HG03159 (cell line): ENCODE measurements around the gene VTCN1.

Experiments used
- ATAC-seq: cut with Tn5 transposase; IDR thresholded peaks from one replicate; pipeline ENCODE4 v1.9.1; 2021; ENCODE audit warnings: mild to moderate bottlenecking, moderate library complexity; ENCODE audit not compliant: unreplicated experiment

Gene VTCN1

DNA sequence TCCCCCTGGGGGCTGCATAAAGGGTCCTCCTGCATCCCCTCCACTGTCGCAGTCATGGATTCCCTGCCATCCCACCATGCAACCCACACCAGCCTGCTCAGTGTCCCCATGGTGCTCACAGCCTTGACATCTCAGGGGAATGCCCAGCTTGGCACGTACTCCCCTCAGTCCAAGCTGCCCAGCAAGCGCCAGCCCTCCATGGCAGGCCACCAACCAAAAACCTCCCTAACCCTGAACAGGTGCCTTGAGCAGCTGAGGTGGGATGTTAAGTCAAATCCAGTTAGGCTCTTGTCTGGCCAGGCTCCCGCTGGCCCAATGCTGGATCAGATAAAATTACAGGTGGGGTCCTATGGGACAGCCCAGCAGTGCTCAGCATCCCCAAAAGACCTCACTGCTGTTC is 341 bp downstream of the VTCN1 start:
- no peak for ATAC-seq

DNA sequence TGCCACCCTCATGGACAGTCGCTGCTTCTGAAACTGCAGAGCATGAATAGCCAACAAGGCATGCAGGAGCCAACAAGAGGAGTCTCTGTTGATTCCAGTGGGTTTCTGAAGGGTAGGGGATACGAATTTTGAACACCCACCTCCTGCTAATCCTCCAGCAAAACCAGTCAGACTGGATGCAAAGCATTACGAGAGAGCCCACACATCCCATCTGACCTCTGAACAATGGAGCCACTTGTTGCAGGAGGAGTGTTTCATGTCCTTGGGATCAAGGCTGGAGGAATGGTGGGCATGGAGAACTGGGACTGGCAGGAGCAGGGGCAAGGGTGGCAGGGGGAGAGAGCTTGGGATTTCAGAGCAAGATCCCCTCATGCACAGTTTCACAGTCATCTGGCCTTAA is 1.6 kb downstream of the VTCN1 start:
- no peak for ATAC-seq

DNA sequence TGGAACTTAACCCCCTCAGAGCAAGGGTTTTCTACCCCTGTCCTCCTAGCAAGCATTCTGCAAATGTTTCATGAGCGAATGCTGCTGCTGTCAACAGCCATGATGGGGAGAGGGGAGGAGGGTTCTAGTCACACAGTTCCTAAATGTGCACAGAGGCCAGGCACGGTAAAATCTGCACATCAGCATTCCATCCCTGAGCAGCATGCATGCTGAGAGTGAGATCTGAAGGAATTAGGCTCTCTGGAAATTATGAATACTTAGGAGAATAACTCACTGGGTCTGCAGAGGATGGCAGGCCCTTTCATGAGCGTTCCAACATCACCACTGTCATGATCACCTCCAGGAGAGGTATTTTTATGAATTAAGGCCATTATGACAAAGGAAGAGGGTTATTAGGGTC is 2.1 kb downstream of the VTCN1 start:
- no peak for ATAC-seq

DNA sequence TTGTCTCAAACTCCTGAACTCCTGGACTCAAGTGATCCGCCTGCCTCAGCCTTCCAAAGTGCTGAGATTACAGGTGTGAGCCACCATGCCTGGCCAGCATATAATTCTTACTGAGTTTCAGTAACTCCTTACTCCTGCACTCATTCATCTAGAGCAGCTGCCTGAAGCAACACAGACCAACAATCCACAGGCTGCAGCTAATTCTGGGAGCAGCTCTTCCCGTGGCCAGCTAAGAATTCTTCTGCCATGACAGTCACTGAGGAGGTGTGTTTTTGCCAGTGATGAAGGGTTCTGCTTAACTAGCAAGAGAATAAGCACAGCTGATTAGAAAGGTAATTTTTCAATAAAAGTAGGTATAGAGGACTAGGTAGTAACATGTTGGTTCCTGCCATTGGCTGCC is 5.4 kb downstream of the VTCN1 start:
- no peak for ATAC-seq

DNA sequence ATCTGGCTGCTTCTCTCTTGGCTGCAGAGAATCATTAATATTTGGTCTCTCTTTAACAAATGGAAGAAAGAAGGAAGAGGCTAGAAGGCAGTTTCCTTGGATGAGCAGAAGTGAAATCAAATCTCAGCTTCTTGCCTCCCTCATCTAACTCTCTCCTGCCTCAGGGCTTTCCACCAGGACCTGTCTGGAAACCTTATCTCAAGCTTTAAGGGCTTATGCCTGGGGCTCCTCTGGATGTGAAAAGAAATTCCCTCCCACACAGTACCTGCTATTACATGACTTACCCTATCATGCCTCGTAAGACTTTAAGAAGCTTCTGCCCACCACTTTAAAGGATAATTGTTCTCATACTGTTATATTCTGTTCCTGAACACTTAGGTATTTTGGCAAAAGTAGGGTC is 8.9 kb downstream of the VTCN1 start:
- ATAC-seq: no peak

DNA sequence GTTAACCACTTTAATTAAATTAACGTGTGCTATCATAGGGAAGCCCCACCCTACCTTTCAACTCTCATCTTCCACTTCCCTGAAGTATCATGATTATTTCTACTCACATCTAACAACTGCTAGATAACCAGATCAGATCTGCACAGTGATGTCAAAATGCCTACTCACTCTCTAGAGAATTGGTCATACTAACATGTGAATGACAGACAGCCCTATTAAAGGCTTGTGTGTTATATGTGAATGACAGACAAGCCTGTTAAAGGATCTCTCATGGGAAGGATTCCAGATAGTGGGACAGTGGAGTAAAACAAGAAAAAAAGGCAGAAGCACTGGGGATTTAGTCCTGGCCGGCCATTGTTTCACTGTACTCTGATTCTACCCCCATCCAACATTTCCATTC is 12.6 kb downstream of the VTCN1 start:
- no peak for ATAC-seq

DNA sequence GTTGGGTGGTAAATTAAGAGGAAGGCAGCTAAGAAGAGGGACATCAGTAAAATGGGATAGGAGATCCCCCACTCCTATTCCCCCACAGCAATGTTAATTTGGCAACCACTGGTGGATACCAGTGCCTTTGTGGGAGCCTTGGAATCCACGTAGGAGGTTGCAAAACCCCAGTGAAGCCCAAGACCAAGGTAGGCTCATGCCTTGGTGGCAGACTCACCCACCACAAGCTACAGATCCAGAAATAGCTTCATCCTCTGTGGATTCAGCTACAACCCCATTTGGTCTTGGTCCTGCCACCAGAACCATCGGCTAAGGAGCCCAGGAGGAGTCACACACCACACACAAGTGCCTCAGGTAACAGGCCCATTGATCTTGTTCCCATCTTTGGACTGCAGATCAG is 21.0 kb downstream of the VTCN1 start:
- no peak for ATAC-seq

DNA sequence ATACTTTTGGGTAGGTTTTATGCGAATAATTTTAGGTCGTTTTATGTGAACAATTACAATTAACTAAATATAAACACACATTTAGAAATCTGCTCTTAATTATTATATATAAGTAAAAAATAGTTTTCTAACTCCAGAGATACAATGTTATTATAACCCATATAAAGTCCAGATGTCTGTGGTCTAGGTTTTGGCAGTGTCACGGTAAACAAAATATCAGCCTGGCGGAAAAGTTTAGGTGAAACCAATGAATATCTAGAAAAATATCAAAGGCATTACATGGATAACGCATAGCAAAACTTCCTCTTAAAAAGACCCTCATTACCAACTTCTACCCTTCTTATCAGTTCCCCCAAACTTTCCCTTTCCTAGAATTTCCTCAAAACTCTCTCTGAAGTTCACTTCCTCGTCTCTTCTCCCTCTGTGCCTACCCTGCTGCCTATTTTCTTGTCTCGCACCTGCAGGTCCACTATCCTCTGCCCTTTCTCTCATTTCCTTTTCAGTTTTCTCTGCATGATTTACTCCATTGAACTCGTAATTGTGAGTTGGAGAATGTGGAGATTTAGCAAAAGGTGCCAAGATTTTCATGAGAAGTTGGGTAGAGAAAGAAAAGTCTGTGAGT is 21.8 kb downstream of the VTCN1 start:
- ATAC-seq: no peak

DNA sequence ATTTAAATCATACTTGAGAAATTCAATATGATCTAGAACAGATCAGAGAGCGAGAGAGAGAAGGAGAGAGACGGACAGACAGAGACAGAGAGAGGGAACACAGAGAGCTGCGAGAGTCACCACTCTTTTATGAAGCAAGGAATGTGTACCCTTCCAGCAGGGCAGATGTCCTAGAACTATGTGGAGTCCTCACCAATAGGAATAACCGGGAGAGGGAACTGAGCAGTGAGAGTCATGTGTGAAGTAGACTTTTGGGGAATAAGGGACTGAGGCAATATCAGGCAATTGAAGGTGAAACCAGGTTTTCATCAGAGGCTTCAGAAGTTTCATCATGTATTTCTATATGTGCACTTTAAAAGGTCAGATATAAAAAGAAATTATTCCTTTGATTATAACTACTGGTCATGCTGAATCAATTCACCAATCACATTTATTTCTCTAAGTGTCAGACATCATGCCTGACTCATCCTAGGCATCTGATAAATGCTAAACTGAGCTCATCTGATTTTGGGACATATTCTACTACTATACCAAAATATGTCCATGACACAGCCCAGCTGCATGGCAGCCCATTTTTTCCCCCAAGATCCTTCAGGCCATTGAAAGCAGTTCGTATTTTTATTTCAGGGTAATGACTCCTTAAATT is 22.4 kb downstream of the VTCN1 start:
- ATAC-seq: no peak

DNA sequence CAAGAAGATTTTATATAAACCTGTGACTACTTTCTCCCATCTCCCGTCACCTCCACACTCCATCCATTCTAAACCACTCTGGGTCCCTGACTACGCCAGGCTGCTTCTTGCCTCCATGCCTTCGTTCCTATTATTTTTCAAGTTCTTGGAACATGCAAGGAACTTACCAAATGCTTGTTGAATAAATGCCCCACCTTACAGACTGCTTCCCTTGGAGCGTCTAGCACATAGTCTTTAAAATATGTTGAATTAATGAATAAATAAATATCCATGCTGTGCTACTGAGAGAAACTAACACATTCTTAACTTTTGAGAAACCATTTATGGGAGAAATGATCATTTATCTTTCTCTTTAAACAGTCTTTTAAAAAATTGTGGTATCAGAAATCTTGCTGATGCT is 27.6 kb downstream of the VTCN1 start:
- no peak for ATAC-seq

DNA sequence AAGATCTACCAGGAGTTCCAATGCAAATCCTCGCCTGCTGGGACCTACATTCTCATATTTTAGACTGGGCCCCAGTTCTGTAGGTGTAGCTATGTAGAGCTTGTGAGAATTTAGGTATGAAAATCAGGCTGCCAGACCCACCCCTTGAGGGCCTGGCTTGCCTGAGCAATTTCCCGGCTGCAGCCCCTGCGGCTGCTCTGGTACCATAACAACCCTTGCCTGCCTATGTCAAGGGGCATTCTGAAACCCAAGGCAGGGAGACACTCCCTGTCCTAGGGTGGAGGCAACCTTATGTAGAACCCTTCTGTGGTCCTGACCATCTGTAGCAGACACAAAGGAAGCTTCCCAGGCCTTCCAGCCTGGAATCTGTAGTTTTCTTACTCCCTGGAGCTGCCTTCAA is 28.4 kb downstream of the VTCN1 start:
- no peak for ATAC-seq

DNA sequence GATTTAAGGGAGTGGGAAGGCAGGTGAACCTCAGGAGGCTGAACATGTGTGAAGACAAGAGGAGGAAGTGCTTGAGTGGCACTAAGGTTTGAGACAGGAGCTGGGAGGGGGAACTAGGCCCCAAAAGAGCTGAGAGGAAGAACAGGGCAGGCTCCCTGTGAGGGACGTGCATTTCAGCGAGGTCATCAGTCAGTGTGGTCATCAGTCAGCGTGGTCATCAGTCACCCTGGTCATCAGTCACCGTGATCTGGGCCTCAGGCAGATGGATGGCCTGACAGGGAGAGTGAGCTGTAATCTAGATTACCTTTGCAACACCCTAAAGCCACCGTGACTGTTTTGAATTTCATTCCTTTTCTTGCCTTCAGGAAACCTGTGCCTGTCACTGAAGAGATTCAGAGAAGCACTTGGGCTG is 29.1 kb downstream of the VTCN1 start:
- no peak for ATAC-seq

DNA sequence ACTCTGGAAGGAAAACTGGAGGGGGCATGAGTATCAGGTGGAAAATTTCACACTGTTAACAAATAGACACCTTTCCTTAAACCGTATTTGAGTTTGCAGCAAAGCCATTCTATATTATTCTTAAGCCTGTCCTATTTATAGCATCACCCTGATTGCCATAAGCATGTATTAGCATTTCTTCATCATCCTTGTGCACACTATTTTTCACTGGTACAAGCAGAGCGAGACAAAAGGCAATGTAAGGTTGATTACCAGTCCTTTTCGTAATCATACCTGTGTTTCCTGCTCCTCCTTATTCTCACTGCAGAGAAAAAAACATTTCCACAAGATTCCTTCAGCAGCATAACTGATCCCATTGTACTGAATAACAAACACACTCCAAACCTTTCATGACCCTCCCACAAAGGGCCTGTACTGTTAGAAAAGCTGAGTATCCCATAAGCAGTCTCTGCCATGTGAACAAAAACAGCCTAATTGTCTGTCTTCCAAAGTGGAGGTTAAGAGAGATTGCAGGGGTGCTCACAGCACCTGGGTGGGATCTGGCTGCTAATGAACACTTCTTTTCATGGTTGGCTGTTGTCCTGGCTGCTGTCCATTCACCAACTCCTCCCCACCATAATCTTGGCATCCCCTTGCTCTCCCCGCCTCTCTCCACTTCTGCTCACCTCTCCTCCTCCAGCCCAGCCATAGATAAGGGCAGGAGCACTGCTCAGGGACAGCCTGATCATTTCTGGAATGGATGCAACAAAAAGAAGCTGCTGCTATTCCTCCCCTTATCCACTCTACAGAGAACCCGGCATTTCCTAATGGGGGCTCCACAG is 30.4 kb downstream of the VTCN1 start:
- ATAC-seq: no peak

DNA sequence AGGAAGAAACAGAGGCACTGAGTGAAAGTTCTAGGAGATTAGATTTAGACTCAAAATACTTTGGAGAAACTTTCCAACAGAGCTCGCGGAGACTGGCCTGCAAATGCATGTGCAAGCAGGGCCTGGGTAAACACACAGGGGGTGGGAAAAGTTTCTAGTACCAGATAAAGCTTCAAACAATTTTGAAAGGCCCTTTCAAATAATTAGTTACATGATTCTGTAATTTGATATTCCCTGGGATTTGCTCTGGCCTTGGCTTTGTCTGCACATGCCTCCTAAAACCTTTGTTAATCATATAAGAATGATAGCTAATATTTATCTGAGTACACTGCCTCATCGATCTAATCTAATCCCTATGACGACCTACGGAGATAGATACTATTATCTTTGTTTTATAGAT is 31.3 kb downstream of the VTCN1 start:
- ATAC-seq: no peak

DNA sequence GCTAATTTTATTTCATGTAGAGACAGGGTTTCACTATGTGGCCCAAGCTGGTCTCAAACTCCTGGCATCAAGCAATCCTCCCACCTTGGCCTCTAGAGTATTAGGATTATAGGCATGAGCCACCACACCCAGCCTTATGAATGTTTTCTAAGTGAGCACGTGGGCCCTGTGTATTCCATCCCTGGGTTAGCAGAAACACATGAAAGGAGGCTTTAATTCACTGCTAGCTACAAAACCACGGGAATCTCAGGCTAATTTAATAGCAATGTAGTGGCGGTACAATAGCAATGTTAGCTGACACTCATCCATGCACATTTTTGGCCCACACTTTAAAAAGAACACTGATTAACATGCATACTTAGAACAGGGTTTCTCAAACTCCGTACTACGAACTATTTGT is 32.0 kb downstream of the VTCN1 start:
- ATAC-seq: no peak

DNA sequence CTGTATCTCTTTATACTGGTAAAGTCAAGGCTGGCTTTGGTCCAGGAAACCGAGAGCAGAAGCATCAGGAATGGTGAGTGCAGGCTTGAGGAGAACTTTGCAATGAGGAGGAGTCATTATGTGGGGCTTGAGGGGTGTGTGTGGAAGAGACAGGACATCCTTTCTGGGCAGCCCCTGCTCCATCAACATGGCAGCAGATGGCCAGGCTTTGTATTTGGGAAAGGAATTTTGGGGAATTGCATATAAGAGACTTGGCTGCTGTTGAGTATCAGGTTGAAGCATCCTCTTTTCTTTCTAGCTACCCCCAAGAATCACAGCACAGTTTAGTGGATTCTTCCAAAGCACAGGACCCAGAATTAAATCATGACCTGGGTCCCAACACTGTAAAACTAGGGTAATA is 33.4 kb downstream of the VTCN1 start:
- ATAC-seq: no peak

DNA sequence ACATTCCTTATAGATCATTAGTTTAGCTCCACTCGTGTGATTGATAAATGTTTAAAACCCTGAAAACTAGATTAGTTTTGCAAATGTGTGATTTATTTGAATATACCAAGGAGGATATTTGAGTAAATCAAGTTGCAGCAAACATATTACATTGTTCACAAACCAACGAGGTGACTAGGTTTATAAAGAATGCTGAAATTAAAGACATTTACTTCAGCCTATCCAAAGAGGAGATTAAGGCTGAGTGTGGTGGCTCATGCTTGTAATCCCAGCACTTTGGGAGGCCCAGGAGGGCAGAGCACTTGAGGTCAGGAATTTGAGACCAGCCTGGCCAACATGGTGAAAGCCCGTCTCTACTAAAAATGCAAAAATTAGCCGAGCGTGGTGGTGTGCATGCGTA is 34.1 kb downstream of the VTCN1 start:
- no peak for ATAC-seq

DNA sequence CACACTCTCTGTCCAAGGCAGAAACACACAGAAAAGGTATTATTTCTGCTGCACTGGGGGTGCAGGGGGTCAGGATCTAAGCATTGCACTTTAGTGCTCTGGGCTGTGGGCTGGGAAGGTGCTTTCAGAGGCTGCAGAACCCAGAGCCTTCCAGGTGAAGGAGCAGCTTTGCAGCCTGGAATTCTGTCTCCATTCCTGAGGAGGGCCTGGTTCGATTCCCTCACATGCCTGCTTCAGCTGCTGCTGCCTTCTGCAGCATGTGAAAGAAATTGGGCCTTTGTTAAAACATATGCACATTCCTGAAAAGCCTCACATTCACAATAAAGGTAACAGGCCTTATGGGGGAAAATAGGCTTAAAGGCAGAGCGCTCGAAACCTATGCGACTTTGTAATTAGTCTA is 35.9 kb downstream of the VTCN1 start:
- no peak for ATAC-seq

DNA sequence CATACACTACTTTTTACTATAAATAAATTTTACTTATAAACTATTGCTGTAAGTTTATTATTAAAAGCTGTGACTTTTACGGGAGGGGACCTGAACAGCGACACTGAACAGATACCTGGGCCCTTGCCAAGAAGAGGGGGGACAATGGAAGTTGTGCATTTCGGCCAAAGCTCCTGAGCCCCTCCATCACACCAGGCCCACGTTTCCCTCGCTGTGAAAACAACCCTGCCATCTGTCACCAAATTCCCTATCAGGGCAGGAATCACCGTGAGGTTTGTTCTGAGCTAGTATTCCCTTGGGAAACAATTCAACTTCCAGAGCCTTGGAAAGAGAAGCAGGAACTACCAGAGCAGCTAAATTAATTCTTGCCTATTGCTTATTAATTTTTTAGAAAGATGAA is 37.0 kb downstream of the VTCN1 start:
- ATAC-seq: no peak

DNA sequence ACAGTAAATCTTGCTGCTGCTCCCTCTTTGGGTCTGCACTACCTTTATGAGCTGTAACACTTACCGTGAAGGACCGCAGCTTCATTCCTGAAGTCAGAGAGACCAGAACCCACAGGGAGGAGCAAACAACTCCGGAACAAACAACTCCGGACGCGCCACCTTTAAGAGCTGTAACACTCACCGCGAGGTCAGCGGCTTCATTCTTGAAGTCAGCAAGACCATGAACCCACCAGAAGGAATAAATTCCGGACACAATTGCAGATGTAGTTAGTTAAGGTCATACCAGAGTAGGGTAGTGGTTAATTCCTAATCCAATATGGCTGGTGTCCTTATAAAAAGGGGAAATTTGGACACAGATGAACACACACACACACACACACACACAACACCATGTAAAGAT is 37.7 kb downstream of the VTCN1 start:
- ATAC-seq: no peak

DNA sequence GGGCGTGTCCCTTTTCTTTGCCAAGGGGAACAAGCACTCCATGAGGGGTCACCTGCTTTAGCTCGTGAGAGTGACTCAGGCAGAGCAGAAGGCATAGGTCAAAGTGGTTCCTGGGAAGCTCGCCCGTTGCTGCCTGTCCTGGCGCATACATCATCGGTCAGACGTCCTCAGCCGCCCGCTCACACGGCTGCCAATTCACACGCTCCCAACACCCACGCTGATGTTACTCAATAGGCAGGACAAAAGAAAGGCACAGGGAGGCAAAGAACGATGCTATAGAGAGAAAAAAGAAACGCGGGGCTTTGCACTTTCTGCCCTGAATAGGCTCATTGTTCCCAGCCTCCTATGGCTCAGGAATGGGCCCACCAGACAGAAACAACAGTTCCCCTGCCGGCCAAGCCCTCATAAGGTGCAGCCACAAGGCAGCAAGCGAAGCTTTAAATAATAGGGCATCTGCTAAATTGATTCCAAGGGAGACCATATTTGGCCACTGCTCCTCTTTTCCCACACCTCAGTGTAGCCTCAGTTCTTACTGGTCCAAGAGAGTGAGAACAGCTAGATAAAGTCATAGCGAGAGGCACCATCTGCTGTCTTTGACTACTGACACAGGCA is 38.7 kb downstream of the VTCN1 start:
- no peak for ATAC-seq
